Thymus (tissue), 14 donors: ENCODE measurements around the gene BCL2L15. TPM values are rescaled to one million over a fixed set of nuclear protein-coding genes. Genes with fewer than 3 reads are reported as not detected.

Experiments used
- DNase-seq, 9 donors: peaks; one replicate each; pipeline ENCODE4 v3.0.0-alpha.2; 2013; ENCODE audit warnings: low spot score in 9 of 9, low read depth in 6 of 9, missing footprints in 1 of 9
- H3K27ac ChIP-seq, 2 donors: one replicate each; pipeline ENCODE4 v1.5.1; 2013; ENCODE audit warnings: control low read depth in 1 of 2, low read depth in 1 of 2, low read length in 1 of 2, mild to moderate bottlenecking in 1 of 2, moderate library complexity in 1 of 2
- H3K27me3 ChIP-seq, 2 donors: one replicate each; pipeline ENCODE4 v1.5.1; 2013; ENCODE audit warnings: low read length in 1 of 2; ENCODE audit not compliant: control insufficient read depth in 2 of 2, insufficient read depth in 1 of 2
- H3K36me3 ChIP-seq, 2 donors: one replicate each; pipeline ENCODE4 v1.5.1; 2013; ENCODE audit warnings: low read length in 1 of 2, mild to moderate bottlenecking in 1 of 2, moderate library complexity in 1 of 2; ENCODE audit not compliant: control insufficient read depth in 2 of 2, insufficient read depth in 2 of 2
- H3K4me1 ChIP-seq, 2 donors: one replicate each; pipeline ENCODE4 v1.5.1; 2013; ENCODE audit warnings: low read length in 2 of 2; ENCODE audit not compliant: control insufficient read depth in 2 of 2, insufficient read depth in 2 of 2
- H3K4me3 ChIP-seq, 2 donors: one replicate each; pipeline ENCODE4 v1.5.1; 2013; ENCODE audit warnings: low read length in 2 of 2, control low read depth in 1 of 2, mild to moderate bottlenecking in 1 of 2
- H3K9me3 ChIP-seq, 2 donors: one replicate each; pipeline ENCODE4 v1.5.1; 2013; ENCODE audit warnings: low read length in 1 of 2, mild to moderate bottlenecking in 1 of 2; ENCODE audit not compliant: control insufficient read depth in 2 of 2, insufficient read depth in 1 of 2
- WGBS: extraction: QIAGEN DNeasy Blood & Tissue Kit; methylation state at CpG from one replicate; pipeline ENCODE4 v1.1.7; 2013; 5-methylcytosine and 5-hydroxymethylcytosine counted together
- long read RNA-seq, 10 donors: transcript quantifications; one replicate each; lab custom pipeline, GENCODE V29; 2026
- polyA plus RNA-seq: library from polyadenylated mRNA; stranded (reverse); fragments of 200-250 nt; gene quantifications from one replicate; pipeline ENCODE4 v1.2.3, GENCODE V29; 2013
- total RNA-seq: library from RNA; stranded (reverse); fragments of 120-200 nt; gene quantifications from one replicate; pipeline ENCODE4 v1.2.4, GENCODE V29; 2013
- donor health status: healthy.

BCL2L15 gene
- total RNA-seq (0.76 TPM), polyA plus RNA-seq (1.8 TPM)
- long read RNA-seq, donor 1, result 0 reads
- long read RNA-seq, donor 2, result 0 reads
- long read RNA-seq, donor 3, full-length matches to known transcripts, result 1 of 1 reads
- long read RNA-seq, donor 3, partial matches to known transcripts, result 0 of 1 reads
- long read RNA-seq, donor 3, other reads (novel, unspliced or antisense), result 0 of 1 reads
- long read RNA-seq, donor 4, result 0 reads
- long read RNA-seq, donor 5, result 0 reads
- long read RNA-seq, donor 6, result 0 reads
- long read RNA-seq, donor 7, result 0 reads
- long read RNA-seq, donor 8, result 0 reads
- long read RNA-seq, donor 9, result 0 reads
- long read RNA-seq, donor 10, result 0 reads

GRCh38 chr1:113887402-113888175 is at the start of gene BCL2L15:
Gene BCL2L15, minus strand, starts transcription at chr1:113887581. Its CDS starts 206 bp downstream, at chr1:113887375.
- Histone ChIP-seq H3K27ac (no peak within 1 kb of the TSS), H3K4me1 (no peaks in the 10 kb centered on the region), H3K36me3 (peaks cover 0 to 5% of the 10 kb centered on the region in 2 donors), H3K27me3 (no peaks in the 10 kb centered on the region), H3K9me3 (no peaks in the 10 kb centered on the region), H3K4me3 (no peak within 1 kb of the TSS)
- 78% methylated on average over 6 of the region's 6 CpGs for WGBS
- no peak for DNase-seq

- peak overlapping the region in 1 of 2 donors; percentile 26 for H3K4me3 ChIP-seq
- no peaks in the 10 kb centered on the region for H3K27me3 ChIP-seq
- peak overlapping the region in 1 of 2 donors; percentile 33 for H3K27ac ChIP-seq
- H3K4me1 ChIP-seq, result peaks cover 52 to 76% of the 10 kb centered on the region in 2 donors
- 21% methylated on average over 1 of the region's 1 CpG for WGBS
- peaks cover 11 to 26% of the 10 kb centered on the region in 2 donors for H3K36me3 ChIP-seq
- peak in 1 of 9 donors; percentile 57 for DNase-seq
- no peaks in the 10 kb centered on the region for H3K9me3 ChIP-seq
Measured at GRCh38 chr1:113937146-113937545, 49.8 kb upstream of the BCL2L15 start.

- Histone ChIP-seq H3K27ac (peak overlapping the region in 1 of 2 donors; percentile 33), H3K4me1 (peaks cover 47 to 70% of the 10 kb centered on the region in 2 donors), H3K9me3 (no peaks in the 10 kb centered on the region), H3K27me3 (no peaks in the 10 kb centered on the region), H3K4me3 (peak overlapping the region in 1 of 2 donors; percentile 3), H3K36me3 (peaks cover 8 to 16% of the 10 kb centered on the region in 2 donors)
- WGBS, result 38% methylated on average over 1 of the region's 1 CpG
- DNase-seq, result no peak
Measured at GRCh38 chr1:113935970-113936369, 48.6 kb upstream of the BCL2L15 start.

GRCh38 chr1:113935176-113935575 is 47.8 kb upstream of the BCL2L15 start:
- H3K36me3 ChIP-seq, result peaks cover 0 to 8% of the 10 kb centered on the region in 2 donors
- H3K9me3 ChIP-seq, result no peaks in the 10 kb centered on the region
- H3K27ac ChIP-seq, result peak overlapping the region in 1 of 2 donors; percentile 14
- H3K4me3 ChIP-seq, result no peak overlapping the region
- H3K4me1 ChIP-seq, result peaks cover 41 to 62% of the 10 kb centered on the region in 2 donors
- DNase-seq, result no peak
- WGBS, result 83% methylated on average over 1 of the region's 1 CpG
- no peaks in the 10 kb centered on the region for H3K27me3 ChIP-seq

GRCh38 chr1:113934511-113935055 is 47.2 kb upstream of the BCL2L15 start:
- no peaks in the 10 kb centered on the region for H3K9me3 ChIP-seq
- 55% methylated on average over 5 of the region's 5 CpGs for WGBS
- DNase-seq, result no peak
- no peak overlapping the region for H3K4me3 ChIP-seq
- H3K36me3 ChIP-seq, result peaks cover 0 to 7% of the 10 kb centered on the region in 2 donors
- H3K4me1 ChIP-seq, result peaks cover 37 to 56% of the 10 kb centered on the region in 2 donors
- no peaks in the 10 kb centered on the region for H3K27me3 ChIP-seq
- H3K27ac ChIP-seq, result peak overlapping the region; percentile 33 to 94

GRCh38 chr1:113934006-113934405 is 46.6 kb upstream of the BCL2L15 start:
- H3K27ac ChIP-seq, result peak overlapping the region in 1 of 2 donors; percentile 94
- no peaks in the 10 kb centered on the region for H3K9me3 ChIP-seq
- H3K27me3 ChIP-seq, result no peaks in the 10 kb centered on the region
- peaks cover 0 to 7% of the 10 kb centered on the region in 2 donors for H3K36me3 ChIP-seq
- peaks cover 33 to 50% of the 10 kb centered on the region in 2 donors for H3K4me1 ChIP-seq
- H3K4me3 ChIP-seq, result peak overlapping the region in 1 of 2 donors; percentile 6
- no peak for DNase-seq

GRCh38 chr1:113931451-113931851 is 44.1 kb upstream of the BCL2L15 start:
- Histone ChIP-seq H3K36me3 (peaks cover 0 to 5% of the 10 kb centered on the region in 2 donors), H3K4me1 (peaks cover 19 to 43% of the 10 kb centered on the region in 2 donors), H3K27me3 (no peaks in the 10 kb centered on the region), H3K9me3 (no peaks in the 10 kb centered on the region), H3K4me3 (peak overlapping the region; percentile 89 to 96), H3K27ac (peak overlapping the region; percentile 70 to 94)
- WGBS, result under 1% methylated on average over 3 of the region's 3 CpGs
- DNase-seq, result peak in 5 of 9 donors; percentile 50 to 87 (median 64)

GRCh38 chr1:113930499-113931161 is 43.2 kb upstream of the BCL2L15 start:
- H3K27ac ChIP-seq, result peak overlapping the region; percentile 94 to 99
- DNase-seq, result peak in 4 of 9 donors; percentile 62 to 83 (median 64)
- H3K27me3 ChIP-seq, result no peaks in the 10 kb centered on the region
- peaks cover 17 to 38% of the 10 kb centered on the region in 2 donors for H3K4me1 ChIP-seq
- under 1% methylated on average over 8 of the region's 8 CpGs for WGBS
- peaks cover 0 to 5% of the 10 kb centered on the region in 2 donors for H3K36me3 ChIP-seq
- peak overlapping the region; percentile 89 to 96 for H3K4me3 ChIP-seq
- no peaks in the 10 kb centered on the region for H3K9me3 ChIP-seq
